GM23248 (cell line): ENCODE results near the gene WNT9B. TPM values are rescaled to one million over a fixed set of nuclear protein-coding genes. Genes with fewer than 3 reads are reported as not detected.

Experiments
- DNase-seq: peaks from one replicate; pipeline ENCODE4 v3.0.0-alpha.2; 2015
- H2AFZ ChIP-seq: fragments of 200-600 bp; sonication (generic); 2 replicates; pipeline ENCODE4 v1.6.1; 2016; ENCODE audit warnings: antibody characterized with exemption
- H3F3A ChIP-seq: fragments of 200-600 bp; sonication (generic); 2 replicates; pipeline ENCODE4 v1.6.1; 2016; ENCODE audit warnings: mild to moderate bottlenecking, antibody characterized with exemption, mixed run types; ENCODE audit not compliant: insufficient read depth
- H3K27ac ChIP-seq: fragments of 200-600 bp; sonication (generic); 2 replicates; pipeline ENCODE4 v1.5.1; 2016; ENCODE audit warnings: mild to moderate bottlenecking
- H3K27me3 ChIP-seq: fragments of 200-600 bp; sonication (generic); replicated peaks from 2 replicates; pipeline ENCODE4 v1.6.1; 2016; ENCODE audit warnings: mild to moderate bottlenecking; ENCODE audit not compliant: insufficient read depth
- H3K36me3 ChIP-seq: fragments of 200-600 bp; sonication (generic); 2 replicates; pipeline ENCODE4 v1.6.1; 2016; ENCODE audit warnings: low read depth, mild to moderate bottlenecking
- H3K4me1 ChIP-seq: fragments of 200-600 bp; sonication (generic); 2 replicates; pipeline ENCODE4 v1.6.1; 2016; ENCODE audit warnings: mild to moderate bottlenecking; ENCODE audit not compliant: insufficient read depth
- H3K4me2 ChIP-seq: fragments of 200-600 bp; sonication (generic); one replicate; pipeline ENCODE4 v1.6.1; 2016; ENCODE audit warnings: mild to moderate bottlenecking; ENCODE audit not compliant: unreplicated experiment
- H3K4me3 ChIP-seq: fragments of 200-600 bp; sonication (generic); 2 replicates; pipeline ENCODE4 v1.5.1; 2016; ENCODE audit warnings: mild to moderate bottlenecking
- H3K79me2 ChIP-seq: fragments of 200-600 bp; sonication (generic); 2 replicates; pipeline ENCODE4 v1.6.1; 2016; ENCODE audit warnings: mild to moderate bottlenecking; ENCODE audit not compliant: insufficient read depth
- H3K9ac ChIP-seq: fragments of 200-600 bp; sonication (generic); 2 replicates; pipeline ENCODE4 v1.6.1; 2016; ENCODE audit warnings: mild to moderate bottlenecking
- H3K9me2 ChIP-seq: fragments of 200-600 bp; sonication (generic); 2 replicates; pipeline ENCODE4 v1.6.1; 2016; ENCODE audit warnings: mixed run types, mild to moderate bottlenecking, moderate library complexity; ENCODE audit not compliant: insufficient read depth
- H3K9me3 ChIP-seq: fragments of 200-600 bp; sonication (generic); one replicate; pipeline ENCODE4 v1.6.1; 2017; ENCODE audit warnings: low read depth
- H4K20me1 ChIP-seq: fragments of 200-600 bp; sonication (generic); 2 replicates; pipeline ENCODE4 v1.6.0; 2016; ENCODE audit not compliant: insufficient read depth
- EZH2 ChIP-seq: fragments of 200-600 bp; sonication (generic); IDR thresholded peaks from 2 replicates; pipeline ENCODE4 v1.6.1; 2018; ENCODE audit warnings: antibody characterized with exemption, mild to moderate bottlenecking; ENCODE audit not compliant: insufficient read depth, poor library complexity, severe bottlenecking
- EZH2phosphoT487 ChIP-seq: fragments of 200-600 bp; sonication (generic); IDR thresholded peaks from 2 replicates; pipeline ENCODE4 v1.6.1; 2018; ENCODE audit warnings: antibody characterized with exemption, moderate library complexity, mild to moderate bottlenecking, low read depth; ENCODE audit not compliant: insufficient read depth
- WGBS, 2 experiments: methylation state at CpG; one replicate each; pipeline ENCODE4 v1.1.6; 2015 to 2017; ENCODE audit warnings: low lambda C conversion rate in 2 of 2, low coverage in 1 of 2; ENCODE audit errors: missing lambda C conversion rate in 2 of 2; 5-methylcytosine and 5-hydroxymethylcytosine counted together
- in situ Hi-C: fragments of 300-500 bp; cut with MboI; formaldehyde crosslinking; loops from 2 replicates; pipeline ENCODE4 v1.15.0; 2020
- polyA plus RNA-seq: library from polyadenylated mRNA; unstranded; fragments of >200 nt; fragmentation: Nextera tagmentation; extraction: Ambion mirVana; gene quantifications from 2 replicates; pipeline ENCODE4 v1.2.1, GENCODE V29; 2016
- total RNA-seq: library from RNA; depleted of rRNA; stranded (reverse); fragments of >200 nt; shearing (Covaris generic); gene quantifications from 2 replicates; pipeline ENCODE4 v1.2.3, GENCODE V29; 2014

The WNT9B gene
- total and polyA plus RNA-seq, 2 experiments from 2014 or later, result not detected

DNA sequence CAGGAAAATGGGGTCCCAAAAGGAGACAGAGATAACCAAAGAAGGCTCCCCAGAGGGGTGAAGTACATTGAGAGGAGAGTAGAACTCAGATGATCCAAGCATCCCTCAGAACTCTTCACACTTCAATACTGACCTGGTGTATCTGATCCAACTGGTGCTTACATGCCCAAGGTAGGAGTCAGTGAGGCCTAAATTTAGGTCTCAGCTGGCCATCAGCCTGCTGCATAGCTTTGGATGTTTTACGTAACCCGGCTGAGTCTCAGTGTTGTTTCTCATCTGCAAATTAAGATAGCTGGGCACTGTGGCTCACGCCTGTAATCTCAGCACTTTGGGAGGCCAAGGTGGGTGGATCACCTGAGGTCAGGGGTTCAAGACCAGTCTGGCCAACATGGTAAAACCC lies 59.9 kb downstream of the WNT9B start:
- H3K79me2 ChIP-seq, result no peaks in the 10 kb centered on the region
- H3K4me1 ChIP-seq, result no peaks in the 10 kb centered on the region
- no peaks in the 10 kb centered on the region for H3K9me2 ChIP-seq
- H3K36me3 ChIP-seq, result no peaks in the 10 kb centered on the region
- no peak for DNase-seq
- H3K27me3 ChIP-seq, result peaks cover 23% of the 10 kb centered on the region
- TF ChIP-seq EZH2phosphoT487 (no peak), EZH2 (no peak)
- 0 out of 2 replicates have a peak, but pooled peaks cover under 1% of the 10 kb centered on the region for H3F3A ChIP-seq
- no peaks in the 10 kb centered on the region for H3K9me3 ChIP-seq
- H3K9ac ChIP-seq, result no peak overlapping the region
- in situ Hi-C loops, result no loop called here
- WGBS, 2 experiments, result 76% methylated on average over 3 of the region's 3 CpGs
- H2AFZ ChIP-seq, result no peak overlapping the region
- no peak overlapping the region for H3K4me3 ChIP-seq
- H3K4me2 ChIP-seq, result no peak overlapping the region
- no peak overlapping the region for H3K27ac ChIP-seq
- no peaks in the 10 kb centered on the region for H4K20me1 ChIP-seq

DNA sequence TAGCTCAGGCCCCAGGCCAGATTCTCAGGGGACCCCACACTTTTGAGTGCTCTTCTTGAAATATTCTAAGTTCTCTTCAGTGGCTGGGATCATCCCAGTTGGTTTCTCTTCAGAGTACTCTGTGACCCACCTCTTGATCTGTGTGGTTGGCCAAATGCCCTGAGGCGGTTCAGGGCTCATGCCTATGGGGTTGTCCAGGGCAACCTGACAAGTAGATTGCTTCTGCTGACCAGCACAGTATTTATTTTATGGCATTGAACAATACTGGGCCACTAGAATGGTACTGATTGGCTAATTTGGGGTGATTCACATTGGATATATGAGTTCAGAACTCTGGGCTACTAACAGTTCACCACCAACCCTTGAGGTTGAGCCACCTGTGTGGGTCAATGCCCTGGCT lies 64.2 kb downstream of the WNT9B start:
- no peaks in the 10 kb centered on the region for H4K20me1 ChIP-seq
- no peaks in the 10 kb centered on the region for H3K4me1 ChIP-seq
- H3K9me3 ChIP-seq, result no peaks in the 10 kb centered on the region
- no peaks in the 10 kb centered on the region for H3K9me2 ChIP-seq
- no peak overlapping the region for H3K27ac ChIP-seq
- H3K27me3 ChIP-seq, result 0 out of 2 replicates have a peak, but pooled peaks cover under 1% of the 10 kb centered on the region
- no peaks in the 10 kb centered on the region for H3K36me3 ChIP-seq
- H3K4me3 ChIP-seq, result no peak overlapping the region
- peaks cover 8% of the 10 kb centered on the region; the same call in 1 of the 2 replicates for H3F3A ChIP-seq
- no peak overlapping the region for H2AFZ ChIP-seq
- no peak for TF ChIP-seq EZH2phosphoT487
- no peak for TF ChIP-seq EZH2
- in situ Hi-C loops, result no loop called here
- 0 to 5% methylated on average over 1 of the region's 1 CpG for WGBS, 2 experiments
- H3K4me2 ChIP-seq, result no peak overlapping the region
- DNase-seq, result no peak
- no peaks in the 10 kb centered on the region for H3K79me2 ChIP-seq
- no peak overlapping the region for H3K9ac ChIP-seq

DNA sequence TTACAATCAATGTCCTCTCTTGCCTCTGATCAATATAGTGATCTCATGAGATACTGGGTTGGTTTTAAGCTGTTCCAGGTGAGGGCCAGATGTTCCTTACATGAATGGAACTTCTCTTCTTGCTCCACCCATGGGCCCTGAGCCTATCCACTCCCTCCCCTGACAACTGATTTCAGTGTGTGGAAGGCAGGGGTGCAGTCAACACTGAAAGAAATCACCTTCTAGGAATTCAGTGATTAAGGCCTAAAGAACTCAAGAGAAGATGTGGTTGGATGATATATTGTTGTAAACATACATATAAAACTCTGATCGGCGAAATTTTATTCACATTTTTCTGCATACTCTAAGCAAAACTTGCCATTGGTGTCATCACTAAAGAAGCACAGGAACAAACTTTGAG lies 64.8 kb downstream of the WNT9B start:
- Histone ChIP-seq H3K9me3 (no peaks in the 10 kb centered on the region), H2AFZ (no peak overlapping the region), H3K4me2 (no peak overlapping the region), H3K9ac (no peak overlapping the region), H3K27ac (no peak overlapping the region), H3K79me2 (no peaks in the 10 kb centered on the region), H3K36me3 (no peaks in the 10 kb centered on the region), H4K20me1 (no peaks in the 10 kb centered on the region), H3F3A (peaks cover 8% of the 10 kb centered on the region; the same call in 1 of the 2 replicates), H3K9me2 (no peaks in the 10 kb centered on the region), H3K4me1 (no peaks in the 10 kb centered on the region), H3K27me3 (no peaks in the 10 kb centered on the region), H3K4me3 (no peak overlapping the region)
- in situ Hi-C loops, result no loop called here
- peak; percentile 31 for DNase-seq
- 39 to 71% methylated on average over 2 of the region's 2 CpGs for WGBS, 2 experiments
- no peak for TF ChIP-seq EZH2
- no peak for TF ChIP-seq EZH2phosphoT487

DNA sequence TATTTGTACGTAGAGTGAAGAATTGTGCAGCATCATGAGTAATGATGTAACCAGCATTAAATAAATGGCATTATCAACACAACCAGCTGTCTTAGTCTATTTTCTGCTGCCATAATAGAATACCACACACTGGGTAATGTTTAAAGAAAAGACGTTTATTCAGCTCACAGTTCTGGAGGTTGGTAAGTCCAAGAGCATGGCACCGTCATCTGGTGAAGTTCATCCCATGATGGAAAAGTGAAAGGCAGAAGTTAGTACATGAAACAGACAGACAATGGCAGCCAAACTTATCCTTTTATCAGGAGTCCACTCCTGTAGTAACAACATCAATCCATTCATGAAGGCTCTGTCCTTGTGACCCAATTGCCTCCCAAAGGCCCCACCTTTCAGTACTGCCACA lies 65.2 kb downstream of the WNT9B start:
- in situ Hi-C loops, result no loop called here

DNA sequence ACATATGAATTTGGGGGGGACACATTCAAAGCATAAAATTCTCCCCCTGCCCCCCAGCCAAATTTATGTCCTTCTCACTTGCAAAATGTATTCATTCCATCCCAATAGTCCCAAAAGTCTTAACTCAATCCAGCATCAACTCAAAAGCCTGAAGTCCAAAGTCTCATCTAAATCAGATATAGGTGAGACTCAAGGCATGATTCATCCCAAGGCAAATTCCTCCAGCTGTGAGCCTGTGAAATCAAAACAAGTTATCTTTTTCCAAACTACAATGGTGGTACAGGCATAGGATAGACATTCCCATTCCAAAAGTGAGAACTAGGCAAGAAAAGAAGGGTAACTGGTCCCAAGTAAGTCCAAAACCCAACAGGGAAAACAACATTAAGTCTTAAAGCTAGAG lies 65.7 kb downstream of the WNT9B start:
- no peak overlapping the region for H3K4me3 ChIP-seq
- no peaks in the 10 kb centered on the region for H3K9me2 ChIP-seq
- H2AFZ ChIP-seq, result no peak overlapping the region
- no peaks in the 10 kb centered on the region for H3K36me3 ChIP-seq
- H3K79me2 ChIP-seq, result peaks cover 2% of the 10 kb centered on the region
- no peak for TF ChIP-seq EZH2
- TF ChIP-seq EZH2phosphoT487, result no peak
- H4K20me1 ChIP-seq, result no peaks in the 10 kb centered on the region
- no peaks in the 10 kb centered on the region for H3K9me3 ChIP-seq
- H3K27ac ChIP-seq, result no peak overlapping the region
- H3K9ac ChIP-seq, result no peak overlapping the region
- H3F3A ChIP-seq, result peaks cover 8% of the 10 kb centered on the region; the same call in 1 of the 2 replicates
- in situ Hi-C loops, result no loop called here
- no peaks in the 10 kb centered on the region for H3K27me3 ChIP-seq
- no peak overlapping the region for H3K4me2 ChIP-seq
- no peaks in the 10 kb centered on the region for H3K4me1 ChIP-seq
- no peak for DNase-seq

More for the DNA sequence above, 65.2 kb downstream of the WNT9B start:
- H3F3A ChIP-seq, result peaks cover 8% of the 10 kb centered on the region; the same call in 1 of the 2 replicates
- H3K27ac ChIP-seq, result no peak overlapping the region
- no peaks in the 10 kb centered on the region for H3K4me1 ChIP-seq
- H3K36me3 ChIP-seq, result no peaks in the 10 kb centered on the region
- H3K27me3 ChIP-seq, result no peaks in the 10 kb centered on the region
- no peaks in the 10 kb centered on the region for H3K79me2 ChIP-seq
- H3K4me2 ChIP-seq, result no peak overlapping the region
- H4K20me1 ChIP-seq, result no peaks in the 10 kb centered on the region
- H3K9ac ChIP-seq, result no peak overlapping the region
- WGBS, 2 experiments, result 56 to 65% methylated on average over 3 of the region's 3 CpGs
- no peak overlapping the region for H3K4me3 ChIP-seq
- DNase-seq, result no peak
- H3K9me2 ChIP-seq, result no peaks in the 10 kb centered on the region
- TF ChIP-seq EZH2phosphoT487 (no peak), EZH2 (no peak)
- H2AFZ ChIP-seq, result no peak overlapping the region
- no peaks in the 10 kb centered on the region for H3K9me3 ChIP-seq
